B cell (primary cell): ENCODE results near the gene TCF12. TPM values are rescaled to one million over a fixed set of nuclear protein-coding genes. Genes with fewer than 3 reads are reported as not detected.

Experiments
- ATAC-seq: fragments of 200-7000 bp; cut with Tn5 transposase; one replicate; pipeline ENCODE4 v1.10.0; 2021; ENCODE audit warnings: low read depth, mild to moderate bottlenecking, moderate number of reproducible peaks, moderate library complexity
- CTCF ChIA-PET: fragments of 350-600 bp; sonication (Branson Sonifier 250); formaldehyde crosslinking; loops from one replicate; lab custom pipeline; 2021; ENCODE audit warnings: antibody characterized with exemption, inconsistent platforms; lab: Charles Lee
- POLR2A ChIA-PET: fragments of 350-600 bp; sonication (Branson Sonifier 250); formaldehyde crosslinking; loops from one replicate; lab custom pipeline; 2021; ENCODE audit warnings: antibody characterized with exemption; lab: Charles Lee
- DNase-seq: peaks from one replicate; pipeline ENCODE4 v3.0.0; 2013
- H2AFZ ChIP-seq: 2 replicates; pipeline ENCODE4 v1.6.1; 2012; ENCODE audit warnings: mild to moderate bottlenecking, low read depth, low read length; ENCODE audit not compliant: insufficient read depth, poor library complexity, severe bottlenecking
- H3K27ac ChIP-seq, 2 donors: 1 replicate in 1 of 2; 2 replicates in 1 of 2; pipeline ENCODE4 v1.5.1; 2012 to 2013; ENCODE audit warnings: low read length in 2 of 2, mild to moderate bottlenecking in 2 of 2, moderate library complexity in 1 of 2
- H3K27me3 ChIP-seq, 4 experiments: fragments of 200-600 bp in 1 of 4; sonication (generic) in 1 of 4; replicated peaks in 1 of 4; 1 replicate in 2 of 4; 2 replicates in 2 of 4; pipeline versions ENCODE4 v1.6.1 to v1.7.0; 2013 to 2016; ENCODE audit warnings: low read length in 3 of 4, mild to moderate bottlenecking in 2 of 4, mixed read lengths in 1 of 4, moderate library complexity in 1 of 4; ENCODE audit not compliant: insufficient read depth in 4 of 4, control insufficient read depth in 3 of 4; ENCODE audit errors: control extremely low read depth in 1 of 4
- H3K36me3 ChIP-seq, 2 experiments: replicated peaks in 1 of 2; 1 replicate in 1 of 2; 2 replicates in 1 of 2; pipeline versions ENCODE4 v1.6.1 to v1.7.1; 2013; ENCODE audit warnings: low read length in 1 of 2; ENCODE audit not compliant: insufficient read depth in 2 of 2, control insufficient read depth in 1 of 2; ENCODE audit errors: control extremely low read depth in 1 of 2, extremely low read depth in 1 of 2
- H3K4me1 ChIP-seq, 2 donors: fragments of 200-600 bp in 1 of 2; sonication (generic) in 1 of 2; 1 replicate in 1 of 2; 2 replicates in 1 of 2; pipeline versions ENCODE4 v1.5.1 to v1.6.1; 2013 to 2017; ENCODE audit warnings: low read length in 2 of 2; ENCODE audit not compliant: control insufficient read depth in 2 of 2, insufficient read depth in 2 of 2
- H3K4me2 ChIP-seq: replicated peaks from 2 replicates; pipeline ENCODE3; 2012; ENCODE audit warnings: mild to moderate bottlenecking, low read depth, low read length; ENCODE audit not compliant: poor library complexity, severe bottlenecking
- H3K4me3 ChIP-seq, 5 experiments: fragments of 200-600 bp in 1 of 5; sonication (generic) in 1 of 5; 1 replicate in 3 of 5; 2 replicates in 2 of 5; pipeline versions ENCODE4 v1.5.1 to v1.7.0; 2011 to 2016; ENCODE audit warnings: low read length in 4 of 5, mild to moderate bottlenecking in 4 of 5, low read depth in 2 of 5, control low read depth in 1 of 5, moderate library complexity in 1 of 5; ENCODE audit not compliant: insufficient read depth in 1 of 5; ENCODE audit errors: control extremely low read depth in 1 of 5, extremely low read depth in 1 of 5
- H3K79me2 ChIP-seq: fragments of 200-600 bp; sonication (generic); one replicate; pipeline ENCODE4 v1.6.0; 2016; ENCODE audit warnings: low read length; ENCODE audit not compliant: control insufficient read depth, insufficient read depth
- H3K9ac ChIP-seq: fragments of 200-600 bp; sonication (generic); 2 replicates; pipeline ENCODE4 v1.6.1; 2017; ENCODE audit warnings: mild to moderate bottlenecking, low read length, moderate library complexity
- H3K9me3 ChIP-seq, 3 donors: one replicate each; pipeline versions ENCODE4 v1.6.1 to v1.7.1; 2013; ENCODE audit warnings: low read length in 2 of 3; ENCODE audit not compliant: control insufficient read depth in 2 of 3, insufficient read depth in 1 of 3; ENCODE audit errors: control extremely low read depth in 1 of 3
- H4K20me1 ChIP-seq: 2 replicates; pipeline ENCODE4 v1.6.0; 2012; ENCODE audit warnings: mild to moderate bottlenecking, low read length; ENCODE audit not compliant: insufficient read depth, control insufficient read depth, poor library complexity, severe bottlenecking
- H3K27ac Mint-ChIP-seq: one replicate; pipeline ENCODE4 v1.8.0; 2021; ENCODE audit warnings: mixed read lengths
- H3K27me3 Mint-ChIP-seq: one replicate; pipeline ENCODE4 v1.8.0; 2021; ENCODE audit warnings: mixed read lengths
- H3K4me1 Mint-ChIP-seq: one replicate; pipeline ENCODE4 v1.8.0; 2021; ENCODE audit warnings: mixed read lengths
- H3K4me3 Mint-ChIP-seq: one replicate; pipeline ENCODE4 v1.8.0; 2021; ENCODE audit warnings: mixed read lengths
- H3K9me3 Mint-ChIP-seq: one replicate; pipeline ENCODE4 v1.8.0; 2022; ENCODE audit warnings: mixed read lengths; ENCODE audit not compliant: insufficient read depth
- CTCF ChIP-seq: fragments of 200-600 bp; IDR thresholded peaks from one replicate; pipeline ENCODE4 v1.8.0; 2022; ENCODE audit warnings: antibody characterized with exemption, mild to moderate bottlenecking
- EZH2 ChIP-seq: IDR thresholded peaks from 2 replicates; pipeline ENCODE4 v1.6.1; 2012; ENCODE audit warnings: borderline replicate concordance, low read depth, mild to moderate bottlenecking, moderate library complexity, low read length; ENCODE audit not compliant: insufficient read depth, poor library complexity, severe bottlenecking
- WGBS: methylation state at CpG from one replicate; pipeline ENCODE4 v1.1.5; 2013; ENCODE audit warnings: missing lambda C conversion rate; ENCODE audit not compliant: insufficient coverage; 5-methylcytosine and 5-hydroxymethylcytosine counted together
- intact Hi-C: fragments of 100-400 bp; cut with micrococcal nuclease; formaldehyde crosslinking; loops from one replicate; pipeline ENCODE4 v1.10.0; 2022
- polyA plus RNA-seq: library from polyadenylated mRNA; depleted of rRNA; stranded (reverse); fragments of >200 nt; gene quantifications from 2 replicates; pipeline ENCODE4 v1.2.3, GENCODE V29; 2012
- total RNA-seq, 2 donors: library from RNA; stranded (reverse); fragments of 120-200 nt in 1 of 2; gene quantifications; 1 replicate in 1 of 2; 2 replicates in 1 of 2; pipeline versions ENCODE4 v1.2.3 to v1.2.4, GENCODE V29; 2013 to 2022

Gene TCF12
- total and polyA plus RNA-seq, 2 donors (not counting 1 experiment from before 2014, with no cell fraction given), result 27.1 to 131 TPM

- Histone ChIP-seq H4K20me1 (peaks cover 8% of the 10 kb centered on the region), H3K79me2 (peaks cover 57% of the 10 kb centered on the region), H3K9me3 (no peaks in the 10 kb centered on the region), H3K4me1 (no peaks in the 10 kb centered on the region), H3K27ac (no peak overlapping the region), H2AFZ (no peak overlapping the region), H3K27me3 (no peaks in the 10 kb centered on the region), H3K4me3 (no peak overlapping the region), H3K4me2 (no peak overlapping the region), H3K36me3 (no peaks in the 10 kb centered on the region), H3K9ac (no peak overlapping the region)
- TF ChIP-seq EZH2 (no peak), CTCF (no peak)
- Mint-ChIP-seq H3K4me3 (no peak overlapping the region), H3K4me1 (peaks cover 23% of the 10 kb centered on the region), H3K27ac (no peak overlapping the region), H3K9me3 (no peaks in the 10 kb centered on the region), H3K27me3 (no peaks in the 10 kb centered on the region)
- intact Hi-C loops, result no loop called here
- ChIA-PET POLR2A (no interaction called here), CTCF (no interaction called here)
- DNase-seq, result no peak
- ATAC-seq, result no peak
Observed at GRCh38 chr15:57015360-57015759, 96.9 kb downstream of the TCF12 start.

GRCh38 chr15:57015897-57016296 is 97.5 kb downstream of the TCF12 start:
- intact Hi-C loops, result loop anchor here (2.0 kb wide), 1 partner anchor 291 kb away; no protein-coding TSS in a partner anchor
- ChIA-PET POLR2A (no interaction called here), CTCF (no interaction called here)
- H3K27me3 ChIP-seq, result no peaks in the 10 kb centered on the region
- no peaks in the 10 kb centered on the region for H3K36me3 ChIP-seq
- peaks cover 21% of the 10 kb centered on the region for H3K4me1 Mint-ChIP-seq
- no peak overlapping the region for H3K27ac Mint-ChIP-seq
- H3K4me3 ChIP-seq, result no peak overlapping the region
- no peak overlapping the region for H3K27ac ChIP-seq
- no peak for DNase-seq
- no peak for TF ChIP-seq CTCF
- TF ChIP-seq EZH2, result no peak
- H4K20me1 ChIP-seq, result peaks cover 8% of the 10 kb centered on the region
- 100% methylated on average over 2 of the region's 2 CpGs for WGBS
- H3K27me3 Mint-ChIP-seq, result no peaks in the 10 kb centered on the region
- no peak overlapping the region for H2AFZ ChIP-seq
- H3K4me3 Mint-ChIP-seq, result no peak overlapping the region
- H3K4me2 ChIP-seq, result no peak overlapping the region
- ATAC-seq, result no peak
- no peaks in the 10 kb centered on the region for H3K9me3 ChIP-seq
- H3K79me2 ChIP-seq, result peaks cover 54% of the 10 kb centered on the region
- H3K9ac ChIP-seq, result no peak overlapping the region
- H3K4me1 ChIP-seq, result no peaks in the 10 kb centered on the region
- H3K9me3 Mint-ChIP-seq, result no peaks in the 10 kb centered on the region
